ENCODE results near the gene TRAK1. TPM values are rescaled to one million over a fixed set of nuclear protein-coding genes. Genes with fewer than 3 reads are reported as not detected.

TRAK1 gene
- total and polyA plus RNA-seq, 10 of the 15 experiments (the other 5 are each of a cell fraction or from before 2014, with no cell fraction given): 6.6 to 46.2 (median 23.7) TPM

DNA sequence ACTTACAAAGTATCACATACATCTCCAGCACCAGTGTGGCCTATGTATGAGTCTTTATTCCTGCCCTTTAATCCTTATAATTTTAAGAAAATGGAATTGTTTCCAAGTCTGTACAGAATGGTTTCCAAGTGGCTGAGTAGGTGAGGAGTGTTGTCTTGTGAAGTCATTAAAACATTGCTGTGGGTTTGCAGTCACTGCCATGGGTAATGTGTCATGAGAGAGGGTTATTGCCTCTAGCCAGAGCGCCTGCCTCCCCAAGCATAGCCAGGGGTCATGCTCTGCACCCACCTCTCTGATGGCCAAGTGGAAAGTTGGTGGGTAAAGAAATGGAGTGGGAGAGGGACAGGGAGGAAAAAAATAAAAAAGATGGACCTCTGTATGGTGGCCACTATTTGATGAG, 25.3 kb downstream of the TRAK1 start (continued):
- TF ChIP-seq, protein P1, sequence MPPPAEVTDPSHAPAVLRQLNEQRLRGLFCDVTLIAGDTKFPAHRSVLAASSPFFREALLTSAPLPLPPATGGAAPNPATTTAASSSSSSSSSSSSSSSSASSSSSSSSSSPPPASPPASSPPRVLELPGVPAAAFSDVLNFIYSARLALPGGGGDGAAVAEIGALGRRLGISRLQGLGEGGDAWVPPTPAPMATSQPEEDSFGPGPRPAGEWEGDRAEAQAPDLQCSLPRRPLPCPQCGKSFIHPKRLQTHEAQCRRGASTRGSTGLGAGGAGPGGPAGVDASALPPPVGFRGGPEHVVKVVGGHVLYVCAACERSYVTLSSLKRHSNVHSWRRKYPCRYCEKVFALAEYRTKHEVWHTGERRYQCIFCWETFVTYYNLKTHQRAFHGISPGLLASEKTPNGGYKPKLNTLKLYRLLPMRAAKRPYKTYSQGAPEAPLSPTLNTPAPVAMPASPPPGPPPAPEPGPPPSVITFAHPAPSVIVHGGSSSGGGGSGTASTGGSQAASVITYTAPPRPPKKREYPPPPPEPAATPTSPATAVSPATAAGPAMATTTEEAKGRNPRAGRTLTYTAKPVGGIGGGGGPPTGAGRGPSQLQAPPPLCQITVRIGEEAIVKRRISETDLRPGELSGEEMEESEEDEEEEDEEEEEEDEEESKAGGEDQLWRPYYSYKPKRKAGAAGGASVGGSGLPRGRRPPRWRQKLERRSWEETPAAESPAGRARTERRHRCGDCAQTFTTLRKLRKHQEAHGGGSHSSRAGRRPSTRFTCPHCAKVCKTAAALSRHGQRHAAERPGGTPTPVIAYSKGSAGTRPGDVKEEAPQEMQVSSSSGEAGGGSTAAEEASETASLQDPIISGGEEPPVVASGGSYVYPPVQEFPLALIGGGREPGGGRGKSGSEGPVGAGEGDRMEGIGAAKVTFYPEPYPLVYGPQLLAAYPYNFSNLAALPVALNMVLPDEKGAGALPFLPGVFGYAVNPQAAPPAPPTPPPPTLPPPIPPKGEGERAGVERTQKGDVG (CRISPR knock-in tag; IDR thresholded peaks at IDR 0.05): no peak
- TF ChIP-seq, protein P2, sequence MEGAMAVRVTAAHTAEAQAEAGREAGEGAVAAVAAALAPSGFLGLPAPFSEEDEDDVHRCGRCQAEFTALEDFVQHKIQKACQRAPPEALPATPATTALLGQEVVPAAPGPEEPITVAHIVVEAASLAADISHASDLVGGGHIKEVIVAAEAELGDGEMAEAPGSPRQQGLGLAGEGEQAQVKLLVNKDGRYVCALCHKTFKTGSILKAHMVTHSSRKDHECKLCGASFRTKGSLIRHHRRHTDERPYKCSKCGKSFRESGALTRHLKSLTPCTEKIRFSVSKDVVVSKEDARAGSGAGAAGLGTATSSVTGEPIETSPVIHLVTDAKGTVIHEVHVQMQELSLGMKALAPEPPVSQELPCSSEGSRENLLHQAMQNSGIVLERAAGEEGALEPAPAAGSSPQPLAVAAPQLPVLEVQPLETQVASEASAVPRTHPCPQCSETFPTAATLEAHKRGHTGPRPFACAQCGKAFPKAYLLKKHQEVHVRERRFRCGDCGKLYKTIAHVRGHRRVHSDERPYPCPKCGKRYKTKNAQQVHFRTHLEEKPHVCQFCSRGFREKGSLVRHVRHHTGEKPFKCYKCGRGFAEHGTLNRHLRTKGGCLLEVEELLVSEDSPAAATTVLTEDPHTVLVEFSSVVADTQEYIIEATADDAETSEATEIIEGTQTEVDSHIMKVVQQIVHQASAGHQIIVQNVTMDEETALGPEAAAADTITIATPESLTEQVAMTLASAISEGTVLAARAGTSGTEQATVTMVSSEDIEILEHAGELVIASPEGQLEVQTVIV (IDR thresholded peaks at IDR 0.05; ENCODE audit: borderline replicate concordance, partially characterized antibody): no peak
- TF ChIP-seq, protein P3, sequence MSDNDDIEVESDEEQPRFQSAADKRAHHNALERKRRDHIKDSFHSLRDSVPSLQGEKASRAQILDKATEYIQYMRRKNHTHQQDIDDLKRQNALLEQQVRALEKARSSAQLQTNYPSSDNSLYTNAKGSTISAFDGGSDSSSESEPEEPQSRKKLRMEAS (IDR thresholded peaks at IDR 0.05; ENCODE audit: low read depth, low read length): no peak

Measured in GM12878 (cell line).